Adrenal gland (tissue), 5 donors: ENCODE measurements around the gene AGAP3.

Experiments used
- POLR2A ChIP-seq, 2 donors: fragments of 450-650 bp; IDR thresholded peaks; one replicate each; pipeline ENCODE4 v1.6.1; 2017; ENCODE audit warnings: antibody characterized with exemption in 2 of 2, mild to moderate bottlenecking in 2 of 2, moderate library complexity in 1 of 2
- TF ChIP-seq, protein P1 (sequence below), 6 experiments: fragments of 450-650 bp in 4 of 6; fragments of 200-600 bp in 2 of 6; sonication (generic) in 1 of 6; IDR thresholded peaks; 1 replicate in 5 of 6; 2 replicates in 1 of 6; pipeline versions ENCODE4 v1.5.1 to v1.8.0; 2016 to 2021; ENCODE audit warnings: antibody characterized with exemption in 6 of 6, mild to moderate bottlenecking in 2 of 6, moderate library complexity in 1 of 6
- donor health status: DM: no; HTN: no; CAD: no.

DNA sequence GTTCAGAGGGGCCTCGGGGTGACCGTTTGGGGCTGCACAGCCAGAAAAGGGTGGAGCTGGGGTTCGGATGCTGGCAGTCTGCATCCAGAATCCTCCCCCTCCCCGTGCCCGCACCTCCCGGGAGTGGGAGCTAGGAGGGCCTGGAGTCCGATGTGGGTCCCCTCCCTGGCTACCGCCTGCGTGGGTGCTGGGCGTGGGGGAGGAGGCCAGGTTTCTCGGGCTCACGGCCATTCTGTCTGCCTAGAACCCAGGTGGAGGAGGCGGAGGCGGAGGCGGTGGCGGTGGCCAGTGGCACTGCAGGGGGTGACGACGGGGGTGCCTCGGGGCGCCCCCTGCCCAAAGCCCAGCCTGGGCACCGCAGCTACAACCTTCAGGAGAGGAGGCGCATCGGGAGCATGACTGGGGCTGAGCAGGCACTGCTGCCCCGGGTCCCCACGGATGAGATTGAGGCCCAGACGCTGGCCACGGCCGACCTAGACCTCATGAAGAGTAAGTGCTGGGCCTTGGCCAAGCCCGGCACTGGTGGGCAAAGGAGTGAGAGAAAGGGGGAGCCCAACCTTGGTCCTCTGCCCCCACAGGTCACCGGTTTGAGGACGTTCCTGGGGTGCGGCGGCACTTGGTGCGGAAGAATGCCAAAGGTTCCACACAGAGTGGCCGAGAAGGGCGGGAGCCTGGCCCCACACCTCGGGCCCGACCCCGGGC, 19.9 kb upstream of the AGAP3 start:
- TF ChIP-seq, protein P1, sequence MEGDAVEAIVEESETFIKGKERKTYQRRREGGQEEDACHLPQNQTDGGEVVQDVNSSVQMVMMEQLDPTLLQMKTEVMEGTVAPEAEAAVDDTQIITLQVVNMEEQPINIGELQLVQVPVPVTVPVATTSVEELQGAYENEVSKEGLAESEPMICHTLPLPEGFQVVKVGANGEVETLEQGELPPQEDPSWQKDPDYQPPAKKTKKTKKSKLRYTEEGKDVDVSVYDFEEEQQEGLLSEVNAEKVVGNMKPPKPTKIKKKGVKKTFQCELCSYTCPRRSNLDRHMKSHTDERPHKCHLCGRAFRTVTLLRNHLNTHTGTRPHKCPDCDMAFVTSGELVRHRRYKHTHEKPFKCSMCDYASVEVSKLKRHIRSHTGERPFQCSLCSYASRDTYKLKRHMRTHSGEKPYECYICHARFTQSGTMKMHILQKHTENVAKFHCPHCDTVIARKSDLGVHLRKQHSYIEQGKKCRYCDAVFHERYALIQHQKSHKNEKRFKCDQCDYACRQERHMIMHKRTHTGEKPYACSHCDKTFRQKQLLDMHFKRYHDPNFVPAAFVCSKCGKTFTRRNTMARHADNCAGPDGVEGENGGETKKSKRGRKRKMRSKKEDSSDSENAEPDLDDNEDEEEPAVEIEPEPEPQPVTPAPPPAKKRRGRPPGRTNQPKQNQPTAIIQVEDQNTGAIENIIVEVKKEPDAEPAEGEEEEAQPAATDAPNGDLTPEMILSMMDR (IDR thresholded peaks at IDR 0.05): no peak
- TF ChIP-seq POLR2A (IDR thresholded peaks at IDR 0.05): no peak
